Anterior cingulate cortex (tissue), 58 donors: ENCODE data around the gene GPATCH1.
A peak's percentile ranks its signal among the peaks of the same experiment; 100 is the strongest.
"Not testable (repeated sequence)": the region's sequence is repeated elsewhere in the genome, so short reads cannot be mapped to it uniquely, and the experiment has no call there.

Experiments used
- DNase-seq, 58 donors: peaks; one replicate each; lab custom pipeline; 2025; lab: John Stamatoyannopoulos, UW

Gene GPATCH1, protein sequence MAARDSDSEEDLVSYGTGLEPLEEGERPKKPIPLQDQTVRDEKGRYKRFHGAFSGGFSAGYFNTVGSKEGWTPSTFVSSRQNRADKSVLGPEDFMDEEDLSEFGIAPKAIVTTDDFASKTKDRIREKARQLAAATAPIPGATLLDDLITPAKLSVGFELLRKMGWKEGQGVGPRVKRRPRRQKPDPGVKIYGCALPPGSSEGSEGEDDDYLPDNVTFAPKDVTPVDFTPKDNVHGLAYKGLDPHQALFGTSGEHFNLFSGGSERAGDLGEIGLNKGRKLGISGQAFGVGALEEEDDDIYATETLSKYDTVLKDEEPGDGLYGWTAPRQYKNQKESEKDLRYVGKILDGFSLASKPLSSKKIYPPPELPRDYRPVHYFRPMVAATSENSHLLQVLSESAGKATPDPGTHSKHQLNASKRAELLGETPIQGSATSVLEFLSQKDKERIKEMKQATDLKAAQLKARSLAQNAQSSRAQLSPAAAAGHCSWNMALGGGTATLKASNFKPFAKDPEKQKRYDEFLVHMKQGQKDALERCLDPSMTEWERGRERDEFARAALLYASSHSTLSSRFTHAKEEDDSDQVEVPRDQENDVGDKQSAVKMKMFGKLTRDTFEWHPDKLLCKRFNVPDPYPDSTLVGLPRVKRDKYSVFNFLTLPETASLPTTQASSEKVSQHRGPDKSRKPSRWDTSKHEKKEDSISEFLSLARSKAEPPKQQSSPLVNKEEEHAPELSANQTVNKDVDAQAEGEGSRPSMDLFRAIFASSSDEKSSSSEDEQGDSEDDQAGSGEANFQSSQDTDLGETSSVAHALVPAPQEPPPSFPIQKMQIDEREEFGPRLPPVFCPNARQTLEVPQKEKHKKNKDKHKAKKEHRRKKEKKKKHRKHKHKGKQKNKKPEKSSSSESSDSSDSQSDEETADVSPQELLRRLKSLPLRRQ

DNA sequence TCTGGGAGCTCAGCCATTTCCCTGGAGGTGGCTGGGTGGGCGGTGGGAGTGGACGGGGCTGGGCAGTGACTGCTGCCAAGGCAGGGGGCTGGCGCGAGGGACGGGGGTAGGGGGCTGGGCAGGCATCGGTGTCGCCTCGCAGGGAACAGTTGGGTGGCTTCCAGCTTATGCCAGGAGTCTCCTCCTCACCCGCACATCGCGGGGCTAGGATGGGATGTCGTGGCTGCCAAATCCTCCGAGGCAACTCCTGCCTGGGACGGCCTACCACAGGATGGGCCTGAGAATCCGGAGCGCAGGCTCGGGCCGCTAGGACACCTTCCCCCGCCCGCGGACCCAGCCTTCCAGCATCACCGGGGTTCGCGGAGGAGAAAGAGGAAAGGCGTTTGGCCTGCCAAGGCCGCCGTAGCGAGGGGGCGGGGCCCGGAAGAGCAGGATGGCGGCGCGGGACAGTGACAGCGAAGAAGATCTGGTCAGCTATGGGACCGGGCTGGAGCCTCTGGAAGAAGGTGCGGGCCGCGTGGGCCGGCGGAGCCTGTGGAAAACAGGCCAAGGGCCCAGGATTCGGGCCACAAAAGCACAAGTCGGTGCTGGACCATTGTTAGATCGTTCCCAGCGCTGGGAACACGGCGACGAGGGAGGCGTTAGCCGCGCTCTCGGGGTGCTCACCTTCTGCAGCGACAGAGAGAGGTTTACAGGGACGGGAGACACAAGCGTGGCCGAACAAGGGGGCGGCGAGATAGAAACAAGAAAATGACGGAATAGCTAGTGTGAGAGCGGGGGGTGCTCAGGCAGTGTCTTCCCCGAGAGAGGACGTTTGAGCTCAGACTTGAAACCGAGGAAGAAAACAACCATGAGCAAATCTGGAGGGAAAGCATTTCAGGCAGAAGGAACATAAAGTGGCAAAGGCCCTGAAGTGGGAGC is at the start of gene GPATCH1:
Gene GPATCH1 (plus strand): TSS at position 421 of the 921 bp plus-strand sequence. CDS start 13 bp downstream, at position 434.
- peak; percentile 29 to 92 (median 85) for DNase-seq

DNA sequence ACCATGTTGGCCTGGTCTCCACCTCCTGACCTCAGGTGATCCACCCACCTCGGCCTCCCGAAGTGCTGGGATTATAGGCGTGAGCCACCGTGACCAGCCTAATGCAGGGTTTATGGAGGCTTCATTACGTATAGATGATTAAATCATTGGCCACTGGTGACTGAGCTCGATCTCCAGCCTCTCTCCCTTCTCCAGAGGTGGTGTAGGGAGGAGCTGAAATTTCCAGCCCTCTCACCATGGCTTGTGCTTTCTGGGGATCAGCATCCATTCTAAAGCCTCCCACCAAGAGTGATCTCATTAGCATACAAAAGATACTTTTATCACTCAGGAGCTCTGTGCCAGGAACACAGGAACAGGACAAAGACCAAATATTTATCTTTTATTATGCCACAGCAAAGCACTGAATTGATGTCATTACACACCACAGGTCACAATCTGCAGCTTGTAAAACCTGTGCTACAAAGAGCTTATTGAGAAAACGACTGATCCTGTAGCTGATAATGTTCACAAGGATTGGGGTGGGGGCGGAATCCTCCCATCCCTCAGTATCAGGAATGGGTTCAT is 48.7 kb upstream of the GPATCH1 start:
- no peak for DNase-seq

DNA sequence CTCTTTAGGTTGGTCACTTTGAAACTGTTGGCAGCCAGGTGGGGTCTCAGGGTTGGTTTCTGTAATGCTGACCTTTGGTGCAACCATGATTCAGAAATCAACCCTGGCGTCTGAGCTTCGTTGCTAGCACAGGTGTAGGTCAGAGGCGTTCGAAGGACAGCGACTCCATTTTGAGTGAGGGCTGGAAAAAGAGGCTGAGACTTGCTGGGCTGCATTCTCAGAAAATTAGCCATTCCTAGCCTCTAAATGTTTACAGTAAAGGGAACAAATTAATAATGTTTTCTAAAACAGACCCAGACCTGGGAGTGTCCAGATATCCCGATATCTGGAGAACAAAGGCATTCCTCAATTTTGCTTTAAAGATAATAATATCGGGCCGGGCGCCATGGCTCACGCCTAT is 45.5 kb upstream of the GPATCH1 start:
- no peak for DNase-seq

DNA sequence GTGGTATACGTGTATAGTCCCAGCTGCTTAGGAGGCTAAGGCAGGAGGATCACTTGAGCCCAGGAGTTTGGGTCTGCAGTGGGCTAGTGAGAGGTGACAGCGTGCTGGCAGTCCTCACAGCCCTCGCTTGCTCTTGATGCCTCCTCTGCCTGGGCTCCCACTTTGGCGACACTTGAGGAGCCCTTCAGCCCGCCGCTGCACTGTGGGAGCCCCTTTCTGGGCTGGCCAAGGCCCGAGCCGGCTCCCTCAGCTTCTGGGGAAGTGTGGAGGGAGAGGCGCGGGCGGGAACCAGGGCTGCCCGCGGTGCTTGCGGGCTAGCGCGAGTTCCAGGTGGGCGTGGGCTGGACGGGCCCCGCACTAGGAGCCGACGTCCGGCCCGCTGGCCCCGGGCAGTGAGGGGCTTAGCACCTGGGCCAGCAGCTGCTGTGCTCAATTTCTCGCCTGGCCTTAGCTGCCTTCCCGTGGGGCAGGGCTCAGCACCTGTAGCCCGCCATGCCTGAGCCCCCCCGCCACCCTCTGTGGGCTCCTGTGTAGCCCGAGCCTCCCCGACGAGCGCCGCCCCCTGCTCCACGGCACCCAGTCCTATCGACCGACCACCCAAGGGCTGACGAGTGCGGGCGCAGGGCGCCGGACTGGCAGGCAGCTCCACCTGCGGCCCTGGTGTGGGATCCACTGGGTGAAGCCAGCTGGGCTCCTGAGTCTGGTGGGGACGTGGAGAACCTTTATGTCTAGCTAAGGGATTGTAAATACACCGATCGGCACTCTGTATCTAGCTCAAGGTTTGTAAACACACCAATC is 44.4 kb upstream of the GPATCH1 start:
- DNase-seq: not testable (repeated sequence)

DNA sequence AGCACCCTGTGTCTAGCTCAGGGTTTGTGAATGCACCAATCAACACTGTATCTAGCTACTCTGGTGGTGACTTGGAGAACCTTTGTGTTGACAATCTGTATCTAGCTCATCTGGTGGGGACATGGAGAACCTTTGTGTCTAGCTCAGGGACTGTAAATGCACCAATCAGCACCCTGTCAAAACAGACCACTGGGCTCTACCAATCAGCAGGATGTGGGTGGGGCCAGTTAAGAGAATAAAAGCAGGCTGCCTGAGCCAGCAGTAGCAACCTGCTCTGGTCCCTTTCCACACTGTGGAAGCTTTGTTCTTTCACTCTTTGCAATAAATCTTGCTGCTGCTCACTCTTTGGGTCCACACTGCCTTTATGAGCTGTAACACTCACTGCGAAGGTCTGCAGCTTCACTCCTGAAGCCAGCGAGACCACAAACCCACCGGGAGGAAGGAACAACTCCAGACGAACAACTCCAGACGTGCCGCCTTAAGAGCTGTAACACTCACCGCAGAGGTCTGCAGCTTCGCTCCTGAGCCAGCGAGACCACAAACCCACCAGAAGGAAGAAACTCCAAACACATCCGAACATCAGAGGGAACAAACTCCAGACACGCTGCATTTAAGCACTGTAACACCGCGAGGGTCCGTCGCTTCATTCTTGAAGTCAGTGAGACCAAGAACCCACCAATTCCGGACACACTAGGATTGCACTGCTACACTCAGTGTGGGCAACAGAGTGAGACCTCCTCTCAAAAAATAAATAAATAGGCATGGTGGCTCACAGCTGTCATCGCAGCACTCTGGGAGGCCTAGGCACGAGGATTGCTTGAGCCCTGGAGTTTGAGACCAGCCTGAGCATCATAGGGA is 43.6 kb upstream of the GPATCH1 start:
- DNase-seq: not testable (repeated sequence)

DNA sequence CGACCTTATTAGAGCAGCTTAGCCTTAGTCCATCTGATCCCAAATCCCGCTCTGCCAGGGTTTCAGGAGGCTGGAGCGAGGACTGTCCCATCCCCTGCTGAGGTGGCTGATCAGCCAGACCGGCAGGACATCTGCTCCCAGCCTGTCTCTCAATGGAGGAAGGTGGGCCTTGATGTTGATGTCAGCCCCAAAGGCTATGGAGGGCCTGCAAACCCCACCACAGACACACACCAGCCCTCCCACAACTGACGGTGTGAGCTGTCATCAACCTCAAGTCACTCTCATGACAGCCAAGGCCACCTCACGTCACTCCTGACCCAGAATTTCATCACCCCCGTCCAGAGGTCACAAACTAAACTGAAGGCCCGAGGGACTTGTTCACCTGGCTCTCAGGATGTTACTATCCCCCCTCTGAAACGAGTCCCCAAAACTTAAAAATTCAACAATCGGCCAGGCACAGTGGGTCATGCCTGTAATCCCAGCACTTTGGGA is 41.8 kb upstream of the GPATCH1 start:
- no peak for DNase-seq

DNA sequence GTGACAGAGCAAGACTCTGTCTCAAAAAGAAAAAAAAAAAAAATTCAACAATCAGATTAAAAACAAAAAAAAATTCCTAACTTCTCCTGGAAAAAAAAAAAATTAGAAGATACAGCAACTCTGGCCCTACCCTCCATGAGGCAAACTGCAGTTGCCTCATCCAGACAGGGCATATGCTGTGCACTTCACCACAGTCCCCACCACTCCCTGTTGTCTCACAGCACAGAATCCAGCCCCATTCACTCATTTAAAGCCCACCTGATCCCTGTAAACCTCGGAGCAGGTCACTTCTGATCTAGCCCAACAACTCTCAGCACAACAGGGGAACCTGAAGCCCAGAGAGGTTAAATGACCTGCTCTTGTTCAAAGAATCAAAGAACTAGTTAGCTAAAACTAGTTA is 41.2 kb upstream of the GPATCH1 start:
- DNase-seq: no peak

DNA sequence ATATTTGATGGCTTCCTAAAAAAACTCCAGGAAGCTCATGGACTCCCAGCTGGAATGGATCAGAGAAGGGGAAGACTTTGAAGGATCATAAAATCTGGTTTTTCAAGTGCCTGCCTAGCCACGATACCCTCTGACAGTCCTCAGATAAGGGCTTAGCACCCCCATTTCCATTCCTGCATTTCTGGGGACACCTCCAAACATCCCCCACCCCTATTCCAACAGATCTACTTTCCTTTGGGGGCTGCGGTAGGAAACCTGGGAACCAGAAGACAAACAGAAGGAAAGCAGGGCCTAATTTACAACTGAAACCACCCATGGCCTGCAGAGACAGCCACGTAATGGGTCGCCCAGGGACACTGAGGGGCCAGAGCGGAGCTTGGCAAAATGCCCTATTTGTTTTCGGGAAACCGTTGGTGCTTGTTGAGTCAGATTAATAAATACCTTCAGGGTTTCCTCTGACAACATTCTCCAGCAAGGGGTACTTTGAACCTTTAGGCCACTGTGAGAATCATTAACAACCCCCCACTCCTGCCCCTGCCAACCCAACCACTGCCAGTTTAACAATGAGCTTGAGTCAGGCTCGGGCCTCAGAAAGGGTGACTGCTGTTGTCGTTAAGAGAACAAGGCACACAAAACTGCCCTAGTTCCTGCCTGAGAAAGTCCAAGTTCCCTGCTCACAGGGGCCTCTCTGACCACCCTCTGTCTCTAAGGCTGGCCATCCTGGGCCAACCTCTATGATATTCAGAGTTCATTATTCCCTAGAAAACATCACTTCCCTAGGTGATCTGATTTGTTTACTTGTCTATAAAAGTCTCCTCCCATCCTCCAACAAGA is 39.8 kb upstream of the GPATCH1 start:
- DNase-seq: peak in 39 of 58 donors; percentile 7 to 80 (median 40)

DNA sequence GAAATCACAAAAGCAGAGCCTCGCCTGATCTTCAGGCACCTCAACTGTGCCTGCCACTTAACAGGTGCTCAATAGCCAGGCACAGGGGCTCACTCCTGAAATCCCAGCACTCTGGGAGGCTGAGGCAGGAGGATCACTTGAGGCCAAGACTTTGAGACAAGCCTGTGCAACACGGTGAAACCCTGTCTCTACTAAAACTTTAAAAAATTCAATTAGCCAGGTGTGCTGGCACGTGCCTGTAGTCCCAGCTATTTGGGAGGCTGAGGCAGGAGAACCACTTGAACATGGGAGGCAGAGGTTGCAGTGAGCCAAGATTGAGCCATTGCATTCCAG is 39.2 kb upstream of the GPATCH1 start:
- not testable (repeated sequence) for DNase-seq

DNA sequence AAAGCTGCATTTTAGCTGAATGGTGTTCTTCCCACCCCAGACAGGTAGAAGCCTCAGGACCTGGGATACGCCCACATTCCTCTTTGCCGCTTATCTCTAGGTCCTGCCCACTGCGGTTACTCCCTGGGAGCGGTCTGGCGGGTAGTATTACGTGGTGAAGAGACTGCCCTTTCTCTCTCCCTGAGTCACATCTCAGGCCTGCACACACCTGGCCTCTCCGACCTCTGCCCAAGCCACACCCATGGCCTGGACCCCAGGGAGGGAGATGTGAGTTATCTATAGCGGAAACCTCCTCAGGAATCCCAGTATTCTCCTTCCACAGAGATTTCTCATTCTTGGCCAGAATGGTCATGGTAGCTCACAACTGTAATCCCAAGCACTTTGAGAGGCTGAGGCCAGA is 33.6 kb upstream of the GPATCH1 start:
- DNase-seq: no peak

DNA sequence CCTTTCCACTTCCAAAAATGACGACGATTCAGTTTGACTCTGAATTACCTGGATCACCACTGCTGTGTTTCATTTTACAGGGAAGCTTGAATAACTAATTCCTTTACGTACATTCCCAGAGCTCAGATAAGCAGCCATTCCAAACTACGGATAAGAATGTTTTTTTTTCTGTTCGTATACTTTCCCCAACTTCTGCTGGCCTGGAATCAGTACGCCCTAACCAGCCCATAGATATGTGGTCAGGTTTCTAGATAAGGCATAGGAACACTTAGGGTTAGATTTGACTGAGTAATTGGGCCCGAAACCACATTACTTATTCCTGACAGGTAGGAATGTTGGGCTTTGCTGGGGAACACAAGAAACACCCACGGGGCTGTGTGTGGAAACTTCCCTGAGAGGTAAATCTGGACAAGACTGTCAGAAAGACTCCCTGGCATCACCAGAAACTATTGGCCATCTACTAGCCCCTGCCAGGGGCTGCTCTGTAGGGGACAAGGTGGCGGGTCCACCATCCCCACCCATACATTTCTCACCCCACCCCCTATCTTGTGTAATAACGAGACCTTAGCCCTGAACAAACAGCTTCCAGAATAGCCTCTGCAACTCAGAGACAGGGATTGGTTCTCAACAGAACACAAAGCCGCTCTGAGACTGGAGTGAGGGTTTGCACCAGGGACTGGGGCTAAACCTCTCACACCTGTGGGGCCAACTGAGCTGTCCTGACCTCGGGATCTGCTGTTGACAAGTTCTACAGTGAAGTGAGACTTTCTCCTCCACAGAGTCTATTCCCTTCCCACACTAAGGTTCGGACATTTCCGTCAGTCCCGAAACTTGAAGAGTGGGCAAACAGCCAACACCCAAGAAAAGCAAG is 31.9 kb upstream of the GPATCH1 start:
- DNase-seq: no peak

DNA sequence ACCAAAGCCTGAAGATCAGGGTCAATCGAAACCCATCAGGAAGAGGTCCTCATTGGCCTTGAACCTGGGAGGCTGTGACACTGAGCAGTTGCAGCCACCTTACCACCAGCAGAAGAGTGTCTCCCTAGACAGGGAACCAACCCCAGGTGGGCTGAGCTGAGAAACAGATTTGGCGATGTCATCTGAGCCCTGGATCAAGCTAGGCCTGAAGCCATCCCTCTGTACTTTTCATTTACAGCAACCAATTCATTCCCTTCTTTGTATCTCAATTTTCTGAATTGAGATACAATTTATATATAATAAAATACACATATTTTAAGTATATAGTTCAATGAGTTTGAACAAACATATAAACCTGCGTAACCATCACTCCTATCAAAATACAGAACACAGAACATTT is 30.9 kb upstream of the GPATCH1 start:
- DNase-seq: no peak

DNA sequence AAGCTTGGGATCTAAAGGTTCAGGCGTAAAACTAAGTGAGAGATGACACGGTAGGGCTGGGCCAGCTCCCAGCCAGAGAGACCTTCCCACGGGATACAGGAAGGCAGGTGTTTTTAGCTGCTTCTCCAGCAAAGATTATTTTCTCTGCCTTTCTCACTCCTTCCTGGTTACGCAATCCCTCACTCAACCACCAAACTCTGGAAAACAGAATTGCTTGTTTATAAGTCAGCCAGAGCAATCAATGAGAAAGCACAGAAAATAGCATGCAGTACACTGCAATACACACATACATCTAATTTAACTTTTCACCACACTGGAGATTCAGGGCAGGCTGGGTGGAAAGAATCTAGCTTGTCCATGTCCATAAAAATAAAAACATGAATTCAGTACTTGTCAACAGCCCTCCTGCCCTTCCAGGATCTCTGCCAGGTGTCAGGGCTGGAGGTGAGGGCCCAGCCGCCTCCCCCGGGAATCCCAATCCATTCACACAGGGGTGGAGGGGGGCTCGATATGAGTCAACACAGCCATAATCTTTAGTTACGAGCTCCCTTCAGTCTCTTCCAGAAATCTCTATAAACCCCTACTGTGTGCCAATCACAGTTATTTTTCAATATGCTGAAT is 28.5 kb upstream of the GPATCH1 start:
- DNase-seq: no peak

DNA sequence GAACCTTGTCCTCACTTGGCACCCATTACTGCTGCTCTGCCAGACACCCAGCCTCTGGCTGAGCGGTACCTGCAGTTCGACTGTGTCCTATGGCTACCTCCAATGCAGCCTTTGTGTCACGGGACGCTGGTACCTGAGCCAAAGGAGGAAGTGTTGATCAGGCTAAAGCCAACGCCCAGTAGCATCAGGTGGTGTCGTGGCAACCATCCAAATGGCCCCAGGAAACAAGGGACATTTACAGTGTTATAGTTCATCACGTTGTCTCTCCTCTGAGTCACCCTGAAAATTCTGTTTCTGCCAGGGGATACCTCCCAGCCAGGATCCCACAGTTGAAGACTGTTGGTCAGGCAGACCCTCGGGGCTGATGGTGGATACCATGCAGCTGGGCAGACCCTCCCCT is 26.4 kb upstream of the GPATCH1 start:
- no peak for DNase-seq

DNA sequence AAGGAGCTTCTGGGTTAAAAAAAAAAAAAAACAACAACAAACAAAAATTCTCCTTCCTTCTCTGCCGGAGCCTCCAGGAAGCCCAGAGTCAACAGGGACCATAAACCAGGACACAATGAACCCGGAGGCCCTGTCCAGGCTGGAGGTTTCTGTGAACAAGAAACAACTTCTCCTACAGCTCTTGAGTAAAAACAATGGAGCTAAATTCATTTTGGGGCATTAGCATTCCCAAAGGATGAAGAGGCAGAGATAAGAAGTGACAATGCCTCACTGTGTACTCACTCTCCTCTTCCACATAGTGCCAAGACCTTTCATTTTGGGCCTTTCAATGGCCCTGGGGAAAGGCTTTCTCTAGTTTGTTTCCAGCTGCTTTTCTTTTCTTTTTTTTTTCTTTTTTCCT is 25.3 kb upstream of the GPATCH1 start:
- DNase-seq: no peak

DNA sequence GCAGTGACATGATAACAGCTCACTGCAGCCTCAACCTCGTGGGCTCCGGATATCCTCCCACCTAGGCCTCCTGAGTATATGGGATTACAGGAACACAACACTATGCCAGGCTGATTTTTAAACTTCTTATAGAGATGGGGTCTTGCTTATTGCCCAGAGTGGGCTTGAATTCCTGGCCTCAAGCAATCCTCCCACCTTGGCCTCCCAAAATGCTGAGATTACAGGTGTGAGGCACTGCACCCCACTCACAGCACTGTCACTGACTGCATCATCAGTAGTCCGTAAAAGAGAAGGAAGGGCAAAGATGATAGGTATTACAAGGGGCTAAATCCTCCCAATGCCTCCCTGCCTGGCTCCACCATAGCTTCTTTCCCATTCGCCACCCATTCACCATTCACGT is 20.4 kb upstream of the GPATCH1 start:
- no peak for DNase-seq
